Epidermal melanocyte (primary cell): Measurements from ENCODE around the gene B4GALNT1.
"Not testable (repeated sequence)": the region's sequence is repeated elsewhere in the genome, so short reads cannot be mapped to it uniquely, and the experiment has no call there.

Experiments used
- DNase-seq: peaks from one replicate; pipeline ENCODE4 v3.0.0; 2011; ENCODE audit warnings: low spot score; ENCODE audit not compliant: insufficient read length

The B4GALNT1 gene

GRCh38 chr12:57632958-57633840 is at the start of gene B4GALNT1:
B4GALNT1 (minus strand) TSS chr12:57633201; CDS start chr12:57632132, 1,069 bp downstream.
- DNase-seq: peak; percentile 63

GRCh38 chr12:57679697-57680096 is 46.7 kb upstream of the B4GALNT1 start:
- no peak for DNase-seq

- DNase-seq: not testable (repeated sequence)
Observed at GRCh38 chr12:57677947-57678346, 44.9 kb upstream of the B4GALNT1 start.

GRCh38 chr12:57674691-57675090 is 41.7 kb upstream of the B4GALNT1 start:
- DNase-seq: no peak

GRCh38 chr12:57672801-57673200 is 39.8 kb upstream of the B4GALNT1 start:
- no peak for DNase-seq

GRCh38 chr12:57671811-57672210 is 38.8 kb upstream of the B4GALNT1 start:
- not testable (repeated sequence) for DNase-seq

- DNase-seq: not testable (repeated sequence)
Observed at GRCh38 chr12:57669691-57670090, 36.7 kb upstream of the B4GALNT1 start.

GRCh38 chr12:57666897-57667296 is 33.9 kb upstream of the B4GALNT1 start:
- no peak for DNase-seq

- DNase-seq: not testable (repeated sequence)
Observed at GRCh38 chr12:57665066-57665820, 32.2 kb upstream of the B4GALNT1 start.

GRCh38 chr12:57661376-57661775 is 28.4 kb upstream of the B4GALNT1 start:
- no peak for DNase-seq

GRCh38 chr12:57658890-57659289 is 25.9 kb upstream of the B4GALNT1 start:
- DNase-seq: no peak

- no peak for DNase-seq
Observed at GRCh38 chr12:57657744-57658143, 24.7 kb upstream of the B4GALNT1 start.

- DNase-seq: not testable (repeated sequence)
Observed at GRCh38 chr12:57656408-57656807, 23.4 kb upstream of the B4GALNT1 start.

- no peak for DNase-seq
Observed at GRCh38 chr12:57655541-57656240, 22.7 kb upstream of the B4GALNT1 start.

- DNase-seq: no peak
Observed at GRCh38 chr12:57654042-57654441, 21.0 kb upstream of the B4GALNT1 start.

- DNase-seq: not testable (repeated sequence)
Observed at GRCh38 chr12:57646659-57647049, 13.7 kb upstream of the B4GALNT1 start.

GRCh38 chr12:57645990-57646658 is 13.1 kb upstream of the B4GALNT1 start:
- DNase-seq: not testable (repeated sequence)

GRCh38 chr12:57641699-57642442 is 8.9 kb upstream of the B4GALNT1 start:
- DNase-seq: no peak

GRCh38 chr12:57640175-57641042 is 7.4 kb upstream of the B4GALNT1 start:
- DNase-seq: no peak
